Sigmoid colon (tissue), 4 donors: ENCODE results near the gene CDH22.

Source experiments
- CTCF ChIP-seq, 4 experiments: fragments of 450-650 bp in 3 of 4; fragments of 200-600 bp in 1 of 4; IDR thresholded peaks; one replicate each; pipeline ENCODE4 v1.5.1; 2016 to 2019; ENCODE audit warnings: antibody characterized with exemption in 4 of 4, mild to moderate bottlenecking in 3 of 4, moderate library complexity in 2 of 4
- EP300 ChIP-seq, 4 donors: sonication (generic); formaldehyde crosslinking; IDR thresholded peaks; one replicate each; pipeline ENCODE4 v1.6.1; 2017; ENCODE audit warnings: antibody characterized with exemption in 4 of 4

GRCh38 chr20:46169245-46170171 lies 138.8 kb downstream of the CDH22 start:
- TF ChIP-seq CTCF (IDR thresholded peaks at IDR 0.05) (no peak), EP300 (IDR thresholded peaks at IDR 0.05) (no peak)
